Measurements from ENCODE around the gene MAP1LC3B2.

Gene MAP1LC3B2

DNA sequence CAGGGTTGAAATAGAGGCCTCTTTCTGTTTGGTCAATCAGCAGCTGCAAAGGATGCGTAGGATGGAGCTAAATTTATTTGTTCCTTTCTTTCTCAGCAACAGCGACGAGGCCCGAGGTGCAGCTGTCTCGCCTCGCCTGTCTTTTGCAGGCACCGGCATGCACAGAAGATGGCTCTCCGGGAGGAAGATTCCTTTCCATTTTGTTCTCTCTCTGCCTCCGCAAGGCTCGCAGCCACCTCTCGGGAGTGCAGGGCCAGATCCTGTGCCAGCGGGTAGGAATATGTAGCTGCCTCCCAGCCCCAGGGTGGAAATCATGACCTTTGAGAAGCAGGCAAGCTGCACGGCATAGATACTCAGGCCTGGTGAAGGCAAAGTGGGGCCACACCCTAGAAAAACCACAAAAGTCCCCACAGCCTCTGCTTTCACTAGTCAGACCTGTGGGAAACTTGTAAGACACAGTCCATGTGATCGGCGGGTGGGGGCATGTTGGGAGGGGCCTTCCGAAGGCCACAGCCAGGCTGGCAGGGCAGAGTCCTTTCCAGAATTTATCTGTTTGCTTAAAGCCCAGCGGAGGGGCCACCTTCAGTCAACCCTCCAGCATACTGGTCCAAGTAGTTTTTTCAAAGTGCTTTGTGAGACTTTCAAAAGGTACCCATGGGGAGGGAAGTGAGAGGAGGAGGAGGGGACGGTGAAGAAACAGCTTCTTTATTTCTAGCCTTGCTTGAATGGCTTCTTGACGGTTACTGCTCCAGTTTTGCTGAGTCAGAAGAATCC is at the start of gene MAP1LC3B2:
MAP1LC3B2 (plus strand) TSS at position 220 of the 774 bp plus-strand sequence. CDS start 16,562 bp downstream, outside the sequence.
- ATAC-seq, result no peak
- TF ChIP-seq ZNF8 (CRISPR knock-in tag; IDR thresholded peaks at IDR 0.05) (no peak), SNAI2 (CRISPR knock-in tag; IDR thresholded peaks at IDR 0.05) (no peak), RARB (CRISPR knock-in tag; IDR thresholded peaks at IDR 0.05) (no peak), ZNF70 (CRISPR knock-in tag; IDR thresholded peaks at IDR 0.05) (no peak), ZFP30 (CRISPR knock-in tag; IDR thresholded peaks at IDR 0.05) (no peak), GLIS3 (CRISPR knock-in tag; IDR thresholded peaks at IDR 0.05) (no peak), ZC3H10 (CRISPR knock-in tag; IDR thresholded peaks at IDR 0.05) (no peak)
- TF ChIP-seq, protein P1, sequence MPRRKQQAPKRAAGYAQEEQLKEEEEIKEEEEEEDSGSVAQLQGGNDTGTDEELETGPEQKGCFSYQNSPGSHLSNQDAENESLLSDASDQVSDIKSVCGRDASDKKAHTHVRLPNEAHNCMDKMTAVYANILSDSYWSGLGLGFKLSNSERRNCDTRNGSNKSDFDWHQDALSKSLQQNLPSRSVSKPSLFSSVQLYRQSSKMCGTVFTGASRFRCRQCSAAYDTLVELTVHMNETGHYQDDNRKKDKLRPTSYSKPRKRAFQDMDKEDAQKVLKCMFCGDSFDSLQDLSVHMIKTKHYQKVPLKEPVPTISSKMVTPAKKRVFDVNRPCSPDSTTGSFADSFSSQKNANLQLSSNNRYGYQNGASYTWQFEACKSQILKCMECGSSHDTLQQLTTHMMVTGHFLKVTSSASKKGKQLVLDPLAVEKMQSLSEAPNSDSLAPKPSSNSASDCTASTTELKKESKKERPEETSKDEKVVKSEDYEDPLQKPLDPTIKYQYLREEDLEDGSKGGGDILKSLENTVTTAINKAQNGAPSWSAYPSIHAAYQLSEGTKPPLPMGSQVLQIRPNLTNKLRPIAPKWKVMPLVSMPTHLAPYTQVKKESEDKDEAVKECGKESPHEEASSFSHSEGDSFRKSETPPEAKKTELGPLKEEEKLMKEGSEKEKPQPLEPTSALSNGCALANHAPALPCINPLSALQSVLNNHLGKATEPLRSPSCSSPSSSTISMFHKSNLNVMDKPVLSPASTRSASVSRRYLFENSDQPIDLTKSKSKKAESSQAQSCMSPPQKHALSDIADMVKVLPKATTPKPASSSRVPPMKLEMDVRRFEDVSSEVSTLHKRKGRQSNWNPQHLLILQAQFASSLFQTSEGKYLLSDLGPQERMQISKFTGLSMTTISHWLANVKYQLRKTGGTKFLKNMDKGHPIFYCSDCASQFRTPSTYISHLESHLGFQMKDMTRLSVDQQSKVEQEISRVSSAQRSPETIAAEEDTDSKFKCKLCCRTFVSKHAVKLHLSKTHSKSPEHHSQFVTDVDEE (CRISPR knock-in tag; IDR thresholded peaks at IDR 0.05), result no peak

DNA sequence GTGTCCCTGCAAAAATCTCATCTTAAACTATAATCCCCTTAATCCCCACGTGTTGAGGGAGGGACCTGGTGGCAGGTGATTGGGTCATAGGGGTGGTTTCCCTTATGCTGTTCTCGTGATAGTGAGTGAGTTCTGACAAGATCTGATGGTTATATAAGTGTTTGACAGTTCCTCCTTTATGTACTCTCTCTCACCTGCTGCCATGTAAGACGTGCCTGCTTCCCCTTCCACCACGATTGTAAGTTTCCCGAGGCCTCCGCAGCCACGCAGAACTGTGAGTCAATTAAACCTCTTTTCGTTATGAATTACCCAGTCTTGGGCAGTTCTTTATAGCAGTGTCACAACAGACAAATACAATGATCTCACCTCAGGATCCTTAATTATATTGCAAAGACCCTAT is 45.2 kb upstream of the MAP1LC3B2 start:
- TF ChIP-seq GLIS3 (CRISPR knock-in tag; IDR thresholded peaks at IDR 0.05) (no peak), ZC3H10 (CRISPR knock-in tag; IDR thresholded peaks at IDR 0.05) (no peak), ESRRG (CRISPR knock-in tag; IDR thresholded peaks at IDR 0.05) (no peak), BACH2 (CRISPR knock-in tag; IDR thresholded peaks at IDR 0.05; ENCODE audit: borderline replicate concordance) (no peak), ZNF565 (CRISPR knock-in tag; conservative IDR thresholded peaks at IDR 0.05; ENCODE audit: low read depth) (no peak), ZFP30 (CRISPR knock-in tag; IDR thresholded peaks at IDR 0.05) (no peak), ISL1 (CRISPR knock-in tag; IDR thresholded peaks at IDR 0.05) (no peak), ZFP3 (CRISPR knock-in tag; IDR thresholded peaks at IDR 0.05) (no peak)
- TF ChIP-seq, protein P2, sequence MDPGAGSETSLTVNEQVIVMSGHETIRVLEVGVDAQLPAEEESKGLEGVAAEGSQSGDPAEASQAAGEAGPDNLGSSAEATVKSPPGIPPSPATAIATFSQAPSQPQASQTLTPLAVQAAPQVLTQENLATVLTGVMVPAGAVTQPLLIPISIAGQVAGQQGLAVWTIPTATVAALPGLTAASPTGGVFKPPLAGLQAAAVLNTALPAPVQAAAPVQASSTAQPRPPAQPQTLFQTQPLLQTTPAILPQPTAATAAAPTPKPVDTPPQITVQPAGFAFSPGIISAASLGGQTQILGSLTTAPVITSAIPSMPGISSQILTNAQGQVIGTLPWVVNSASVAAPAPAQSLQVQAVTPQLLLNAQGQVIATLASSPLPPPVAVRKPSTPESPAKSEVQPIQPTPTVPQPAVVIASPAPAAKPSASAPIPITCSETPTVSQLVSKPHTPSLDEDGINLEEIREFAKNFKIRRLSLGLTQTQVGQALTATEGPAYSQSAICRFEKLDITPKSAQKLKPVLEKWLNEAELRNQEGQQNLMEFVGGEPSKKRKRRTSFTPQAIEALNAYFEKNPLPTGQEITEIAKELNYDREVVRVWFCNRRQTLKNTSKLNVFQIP (CRISPR knock-in tag; IDR thresholded peaks at IDR 0.05; ENCODE audit: borderline replicate concordance, low read depth), result no peak
- no peak for ATAC-seq

DNA sequence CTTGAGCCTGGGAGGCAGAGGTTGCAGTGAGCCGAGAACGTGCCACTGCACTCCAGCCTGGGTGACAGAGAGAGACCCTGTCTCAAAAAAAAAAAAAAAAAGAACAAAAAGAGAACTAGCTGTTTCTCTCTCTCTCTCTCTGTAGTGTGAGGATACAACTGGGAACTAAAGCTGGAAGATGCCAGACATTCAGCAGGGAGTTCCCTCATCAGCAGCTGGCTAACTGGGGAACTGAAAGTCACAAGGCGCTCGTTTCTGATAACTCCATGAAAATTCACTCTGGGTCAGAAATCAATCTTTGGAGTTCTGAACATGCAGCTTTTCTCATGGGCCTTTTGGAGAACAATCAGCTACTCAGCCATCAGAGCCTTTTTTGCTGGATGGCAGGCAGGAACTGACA is 43.5 kb upstream of the MAP1LC3B2 start:
- ATAC-seq, result no peak
- no peak for TF ChIP-seq ZFP3 (CRISPR knock-in tag; IDR thresholded peaks at IDR 0.05)

DNA sequence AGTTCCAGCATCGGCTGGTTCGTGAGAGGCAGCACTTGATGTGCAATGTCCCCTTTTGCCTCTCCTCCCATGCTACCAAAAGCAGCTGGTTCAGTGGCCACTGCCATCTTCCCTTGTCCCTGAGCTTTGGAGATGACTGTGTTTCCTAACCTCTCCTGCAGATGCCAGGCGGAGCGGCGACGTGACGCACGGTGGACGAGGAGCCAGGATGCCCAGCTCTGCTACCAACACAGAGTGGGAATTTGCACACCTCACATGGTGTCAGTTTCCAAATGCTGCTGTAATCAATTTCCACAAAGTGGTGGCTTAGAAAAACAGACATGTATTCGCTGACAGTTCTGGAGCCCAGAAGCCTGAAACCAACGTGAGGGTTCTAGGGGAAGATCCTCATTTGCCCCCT is 42.5 kb upstream of the MAP1LC3B2 start:
- no peak for ATAC-seq
- TF ChIP-seq ZC3H10 (CRISPR knock-in tag; IDR thresholded peaks at IDR 0.05) (no peak), SNAI2 (CRISPR knock-in tag; IDR thresholded peaks at IDR 0.05) (no peak)
- TF ChIP-seq, protein P3, sequence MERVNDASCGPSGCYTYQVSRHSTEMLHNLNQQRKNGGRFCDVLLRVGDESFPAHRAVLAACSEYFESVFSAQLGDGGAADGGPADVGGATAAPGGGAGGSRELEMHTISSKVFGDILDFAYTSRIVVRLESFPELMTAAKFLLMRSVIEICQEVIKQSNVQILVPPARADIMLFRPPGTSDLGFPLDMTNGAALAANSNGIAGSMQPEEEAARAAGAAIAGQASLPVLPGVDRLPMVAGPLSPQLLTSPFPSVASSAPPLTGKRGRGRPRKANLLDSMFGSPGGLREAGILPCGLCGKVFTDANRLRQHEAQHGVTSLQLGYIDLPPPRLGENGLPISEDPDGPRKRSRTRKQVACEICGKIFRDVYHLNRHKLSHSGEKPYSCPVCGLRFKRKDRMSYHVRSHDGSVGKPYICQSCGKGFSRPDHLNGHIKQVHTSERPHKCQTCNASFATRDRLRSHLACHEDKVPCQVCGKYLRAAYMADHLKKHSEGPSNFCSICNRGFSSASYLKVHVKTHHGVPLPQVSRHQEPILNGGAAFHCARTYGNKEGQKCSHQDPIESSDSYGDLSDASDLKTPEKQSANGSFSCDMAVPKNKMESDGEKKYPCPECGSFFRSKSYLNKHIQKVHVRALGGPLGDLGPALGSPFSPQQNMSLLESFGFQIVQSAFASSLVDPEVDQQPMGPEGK (CRISPR knock-in tag; IDR thresholded peaks at IDR 0.05; ENCODE audit: borderline replicate concordance), result no peak

DNA sequence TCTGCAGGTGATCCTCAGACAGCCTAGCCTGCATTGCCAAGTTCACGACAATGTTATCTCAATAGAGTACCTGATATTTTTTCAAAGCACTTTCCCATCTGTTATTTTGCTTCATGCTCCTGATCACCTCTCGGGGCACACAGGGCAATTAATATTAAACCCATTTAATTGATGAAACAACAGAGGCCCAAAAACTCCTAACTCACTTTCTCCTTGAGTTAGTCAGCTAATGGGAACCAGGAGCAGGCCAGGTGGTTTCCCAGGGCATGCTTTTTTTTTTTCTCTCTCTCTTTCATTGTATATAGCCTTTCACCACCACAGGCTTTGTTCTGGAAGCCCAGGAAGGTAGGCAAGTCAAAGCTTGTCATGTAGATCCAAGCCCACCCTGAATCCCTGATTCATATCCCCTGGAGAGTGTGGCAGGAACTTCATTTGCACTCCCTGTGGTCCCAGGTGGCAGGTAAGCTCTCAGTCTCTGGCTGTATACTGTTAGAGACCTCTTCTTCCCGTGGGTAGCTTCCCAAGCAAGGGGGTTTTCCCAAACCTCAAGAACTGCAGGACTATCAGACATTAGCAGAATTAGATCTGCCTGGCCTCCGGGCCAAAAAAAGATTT is 41.6 kb upstream of the MAP1LC3B2 start:
- no peak for ATAC-seq
- TF ChIP-seq ISL1 (CRISPR knock-in tag; IDR thresholded peaks at IDR 0.05) (no peak), TCF4 (CRISPR knock-in tag; IDR thresholded peaks at IDR 0.05; ENCODE audit: borderline replicate concordance) (no peak), TOX (CRISPR knock-in tag; IDR thresholded peaks at IDR 0.05; ENCODE audit: borderline replicate concordance) (no peak), RARB (CRISPR knock-in tag; IDR thresholded peaks at IDR 0.05) (no peak), SNAI2 (CRISPR knock-in tag; IDR thresholded peaks at IDR 0.05) (no peak), ZFP3 (CRISPR knock-in tag; IDR thresholded peaks at IDR 0.05) (no peak), ZNF565 (CRISPR knock-in tag; conservative IDR thresholded peaks at IDR 0.05; ENCODE audit: low read depth) (no peak), GLIS3 (CRISPR knock-in tag; IDR thresholded peaks at IDR 0.05) (no peak), ESRRG (CRISPR knock-in tag; IDR thresholded peaks at IDR 0.05) (no peak), ZFP30 (CRISPR knock-in tag; IDR thresholded peaks at IDR 0.05) (no peak), BACH2 (CRISPR knock-in tag; IDR thresholded peaks at IDR 0.05; ENCODE audit: borderline replicate concordance) (no peak), ZNF70 (CRISPR knock-in tag; IDR thresholded peaks at IDR 0.05) (no peak)
- TF ChIP-seq, protein P4, sequence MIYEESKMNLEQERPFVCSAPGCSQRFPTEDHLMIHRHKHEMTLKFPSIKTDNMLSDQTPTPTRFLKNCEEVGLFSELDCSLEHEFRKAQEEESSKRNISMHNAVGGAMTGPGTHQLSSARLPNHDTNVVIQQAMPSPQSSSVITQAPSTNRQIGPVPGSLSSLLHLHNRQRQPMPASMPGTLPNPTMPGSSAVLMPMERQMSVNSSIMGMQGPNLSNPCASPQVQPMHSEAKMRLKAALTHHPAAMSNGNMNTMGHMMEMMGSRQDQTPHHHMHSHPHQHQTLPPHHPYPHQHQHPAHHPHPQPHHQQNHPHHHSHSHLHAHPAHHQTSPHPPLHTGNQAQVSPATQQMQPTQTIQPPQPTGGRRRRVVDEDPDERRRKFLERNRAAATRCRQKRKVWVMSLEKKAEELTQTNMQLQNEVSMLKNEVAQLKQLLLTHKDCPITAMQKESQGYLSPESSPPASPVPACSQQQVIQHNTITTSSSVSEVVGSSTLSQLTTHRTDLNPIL (CRISPR knock-in tag; IDR thresholded peaks at IDR 0.05; ENCODE audit: low read depth), result no peak
- TF ChIP-seq, protein P5, sequence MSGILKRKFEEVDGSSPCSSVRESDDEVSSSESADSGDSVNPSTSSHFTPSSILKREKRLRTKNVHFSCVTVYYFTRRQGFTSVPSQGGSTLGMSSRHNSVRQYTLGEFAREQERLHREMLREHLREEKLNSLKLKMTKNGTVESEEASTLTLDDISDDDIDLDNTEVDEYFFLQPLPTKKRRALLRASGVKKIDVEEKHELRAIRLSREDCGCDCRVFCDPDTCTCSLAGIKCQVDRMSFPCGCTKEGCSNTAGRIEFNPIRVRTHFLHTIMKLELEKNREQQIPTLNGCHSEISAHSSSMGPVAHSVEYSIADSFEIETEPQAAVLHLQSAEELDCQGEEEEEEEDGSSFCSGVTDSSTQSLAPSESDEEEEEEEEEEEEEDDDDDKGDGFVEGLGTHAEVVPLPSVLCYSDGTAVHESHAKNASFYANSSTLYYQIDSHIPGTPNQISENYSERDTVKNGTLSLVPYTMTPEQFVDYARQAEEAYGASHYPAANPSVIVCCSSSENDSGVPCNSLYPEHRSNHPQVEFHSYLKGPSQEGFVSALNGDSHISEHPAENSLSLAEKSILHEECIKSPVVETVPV (CRISPR knock-in tag; IDR thresholded peaks at IDR 0.05), result no peak
- TF ChIP-seq, protein P3 (CRISPR knock-in tag; IDR thresholded peaks at IDR 0.05; ENCODE audit: borderline replicate concordance), result no peak
